Stimulated activated CD4-positive, alpha-beta T cell treated with anti-CD3 and anti-CD28 coated beads, TNF-alpha, amount 100 ng/mL, for 4 hours (primary cell): ENCODE measurements around the gene BRAT1.
"Not testable (repeated sequence)": the region's sequence is repeated elsewhere in the genome, so short reads cannot be mapped to it uniquely, and the experiment has no call there.

Experiments
- DNase-seq, 3 experiments: peaks; one replicate each; pipeline ENCODE4 v3.0.0-alpha.2; 2020; ENCODE audit warnings: low read depth in 3 of 3

The BRAT1 gene

GRCh38 chr7:2537981-2538851, 17.1 kb downstream of the BRAT1 start:
- DNase-seq: no peak

- not testable (repeated sequence) for DNase-seq
Observed at GRCh38 chr7:2535872-2536627, 19.3 kb downstream of the BRAT1 start.

- not testable (repeated sequence) for DNase-seq
Observed at GRCh38 chr7:2534214-2534613, 21.1 kb downstream of the BRAT1 start.

- DNase-seq: not testable (repeated sequence)
Observed at GRCh38 chr7:2533566-2533965, 21.8 kb downstream of the BRAT1 start.

GRCh38 chr7:2532816-2533215, 22.5 kb downstream of the BRAT1 start:
- not testable (repeated sequence) for DNase-seq

GRCh38 chr7:2532199-2532772, 23.0 kb downstream of the BRAT1 start:
- DNase-seq: not testable (repeated sequence)

- not testable (repeated sequence) for DNase-seq
Observed at GRCh38 chr7:2531796-2532110, 23.6 kb downstream of the BRAT1 start.

- DNase-seq: not testable (repeated sequence)
Observed at GRCh38 chr7:2530994-2531795, 24.1 kb downstream of the BRAT1 start.

- DNase-seq: peak in 2 of 3 experiments; percentile 57 to 66
Observed at GRCh38 chr7:2530071-2530987, 25.0 kb downstream of the BRAT1 start.

GRCh38 chr7:2529161-2530070, 25.9 kb downstream of the BRAT1 start:
- no peak for DNase-seq

- DNase-seq: no peak
Observed at GRCh38 chr7:2528481-2529095, 26.7 kb downstream of the BRAT1 start.

GRCh38 chr7:2527505-2528467, 27.5 kb downstream of the BRAT1 start:
- peak in 1 of 3 experiments; percentile 43 for DNase-seq

- no peak for DNase-seq
Observed at GRCh38 chr7:2526659-2527504, 28.4 kb downstream of the BRAT1 start.

GRCh38 chr7:2525658-2526630, 29.4 kb downstream of the BRAT1 start:
- DNase-seq: no peak

- no peak for DNase-seq
Observed at GRCh38 chr7:2524808-2525657, 30.3 kb downstream of the BRAT1 start.
